Kidney capillary endothelial cell (primary cell): ENCODE measurements around the gene INAFM1.
"Not testable (repeated sequence)": the region's sequence is repeated elsewhere in the genome, so short reads cannot be mapped to it uniquely, and the experiment has no call there.

Experiments
- DNase-seq: peaks from one replicate; pipeline ENCODE4 v3.0.0-alpha.2; 2018; ENCODE audit warnings: low spot score

The INAFM1 gene

GRCh38 chr19:47268028-47268427 lies 6.7 kb upstream of the INAFM1 start:
- no peak for DNase-seq

- no peak for DNase-seq
Observed at GRCh38 chr19:47269596-47269995, 5.1 kb upstream of the INAFM1 start.

DNA sequence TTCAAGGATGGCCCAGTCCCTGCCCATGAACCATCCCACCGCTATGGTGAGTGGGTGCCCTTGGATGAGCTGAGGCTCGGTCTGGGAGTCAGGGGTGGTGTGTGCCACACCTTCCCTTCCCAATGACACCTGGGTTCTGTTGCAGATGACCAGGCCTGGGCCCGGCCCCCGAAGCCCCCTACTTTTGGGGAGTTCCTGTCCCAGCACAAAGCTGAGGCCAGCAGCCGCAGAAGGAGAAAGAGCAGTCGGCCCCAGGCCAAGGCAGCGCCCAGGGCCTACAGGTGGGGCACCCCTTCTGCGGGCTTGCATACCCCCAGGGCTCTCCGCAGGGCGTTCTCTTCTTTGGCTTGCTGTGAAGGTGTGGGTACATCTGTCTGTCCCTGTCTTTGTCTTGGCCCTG lies 4.3 kb upstream of the INAFM1 start:
- no peak for DNase-seq

DNA sequence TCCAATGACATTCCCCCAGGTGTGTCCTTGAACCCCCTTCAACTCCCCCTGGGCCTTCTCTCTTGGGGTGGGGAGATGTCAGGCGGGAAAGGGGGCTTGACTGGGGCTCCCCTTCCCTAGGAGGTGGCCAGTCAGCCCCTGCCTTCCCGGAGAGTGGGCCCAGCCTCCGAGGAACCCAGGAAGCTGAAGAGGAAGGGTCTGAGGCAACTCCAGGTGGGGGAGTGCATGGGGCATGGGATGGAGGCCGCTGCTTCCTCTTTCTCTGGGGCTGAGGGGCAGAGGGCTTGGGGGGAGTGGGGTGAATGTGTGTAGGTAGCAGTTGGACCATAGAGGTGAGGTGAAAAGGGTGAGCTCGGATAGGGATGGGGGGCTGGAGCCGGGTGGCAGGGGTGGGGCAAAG lies 2.7 kb upstream of the INAFM1 start:
- DNase-seq: no peak

DNA sequence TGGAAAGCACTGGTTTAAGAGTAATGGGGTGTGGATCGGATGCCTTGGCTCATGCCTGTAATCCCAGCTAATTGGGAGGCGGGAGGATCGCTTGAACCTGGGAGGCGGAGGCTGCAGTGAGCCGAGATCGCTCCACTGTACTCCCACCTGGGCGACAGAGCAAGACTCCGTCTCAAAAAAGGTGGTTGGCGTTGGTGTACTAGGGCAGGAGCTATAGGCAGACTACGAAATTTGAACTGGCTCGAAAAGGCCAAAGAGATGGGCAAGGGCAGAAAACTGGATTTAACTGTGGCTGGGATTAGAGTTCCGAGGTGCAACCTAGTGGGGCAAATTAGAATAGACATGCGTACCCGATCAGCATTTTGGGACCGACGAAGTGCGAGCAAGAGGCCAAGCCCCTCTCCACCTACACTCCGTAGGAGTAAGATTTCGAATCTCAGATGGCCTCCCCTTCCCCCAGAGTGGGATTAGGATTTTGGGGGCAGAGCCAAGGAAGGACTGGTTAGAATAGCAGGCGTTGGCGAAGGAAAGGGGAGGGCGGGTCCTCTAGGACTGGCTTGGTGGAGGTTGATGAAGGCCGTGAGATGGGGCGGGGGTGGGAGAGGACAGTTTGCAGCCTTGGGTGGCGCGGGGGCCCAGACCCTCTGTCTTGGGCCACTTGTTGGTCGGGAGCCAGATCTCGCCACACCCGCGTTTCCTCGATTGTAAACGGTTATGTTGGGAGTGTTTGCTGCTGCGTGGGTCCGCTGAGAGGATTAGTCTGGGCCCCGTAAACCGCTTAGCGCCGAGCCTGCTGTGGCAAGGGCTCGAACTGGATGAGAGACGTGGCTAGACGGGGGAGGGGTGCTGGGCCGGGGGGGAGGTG lies 2.0 kb upstream of the INAFM1 start:
- no peak for DNase-seq

GRCh38 chr19:47273313-47274070 lies 1.2 kb upstream of the INAFM1 start:
- DNase-seq: peak; percentile 82

DNA sequence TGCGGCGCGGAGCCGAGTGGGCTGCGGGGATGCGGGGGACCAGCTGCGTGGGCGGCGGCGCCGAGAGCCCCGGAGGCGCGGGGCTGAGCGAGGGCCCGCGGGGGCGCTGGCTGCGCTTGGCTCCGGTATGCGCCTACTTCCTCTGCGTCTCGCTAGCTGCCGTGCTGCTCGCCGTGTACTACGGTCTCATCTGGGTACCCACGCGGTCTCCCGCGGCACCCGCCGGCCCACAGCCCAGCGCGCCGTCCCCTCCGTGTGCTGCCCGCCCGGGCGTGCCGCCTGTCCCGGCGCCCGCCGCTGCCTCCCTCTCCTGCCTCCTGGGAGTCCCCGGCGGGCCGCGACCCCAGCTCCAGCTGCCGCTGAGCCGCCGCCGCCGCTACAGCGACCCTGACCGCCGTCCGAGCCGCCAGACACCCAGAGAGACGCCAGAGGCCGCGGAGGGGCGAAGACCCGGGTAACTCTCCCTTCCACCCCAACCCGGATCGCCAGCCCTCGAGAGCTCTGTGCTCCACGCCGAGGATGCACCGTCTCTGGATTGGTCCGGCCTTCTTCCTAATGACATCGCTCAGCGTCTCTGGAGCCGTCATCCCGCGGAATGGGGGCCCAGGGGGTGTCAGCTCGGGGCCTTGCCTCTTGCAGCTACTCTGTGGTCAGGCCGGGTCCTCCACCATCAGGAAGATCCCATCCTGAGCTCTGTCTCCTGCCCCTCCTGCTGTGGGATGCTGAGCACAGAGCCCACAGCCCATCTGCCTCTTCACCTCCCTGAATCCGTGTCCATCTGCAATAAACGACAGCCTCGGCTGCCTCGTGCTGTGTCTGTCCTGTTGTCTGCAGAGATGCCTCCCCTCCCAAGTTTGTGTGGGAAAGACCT lies 441 bp downstream of the INAFM1 start:
- no peak for DNase-seq

DNA sequence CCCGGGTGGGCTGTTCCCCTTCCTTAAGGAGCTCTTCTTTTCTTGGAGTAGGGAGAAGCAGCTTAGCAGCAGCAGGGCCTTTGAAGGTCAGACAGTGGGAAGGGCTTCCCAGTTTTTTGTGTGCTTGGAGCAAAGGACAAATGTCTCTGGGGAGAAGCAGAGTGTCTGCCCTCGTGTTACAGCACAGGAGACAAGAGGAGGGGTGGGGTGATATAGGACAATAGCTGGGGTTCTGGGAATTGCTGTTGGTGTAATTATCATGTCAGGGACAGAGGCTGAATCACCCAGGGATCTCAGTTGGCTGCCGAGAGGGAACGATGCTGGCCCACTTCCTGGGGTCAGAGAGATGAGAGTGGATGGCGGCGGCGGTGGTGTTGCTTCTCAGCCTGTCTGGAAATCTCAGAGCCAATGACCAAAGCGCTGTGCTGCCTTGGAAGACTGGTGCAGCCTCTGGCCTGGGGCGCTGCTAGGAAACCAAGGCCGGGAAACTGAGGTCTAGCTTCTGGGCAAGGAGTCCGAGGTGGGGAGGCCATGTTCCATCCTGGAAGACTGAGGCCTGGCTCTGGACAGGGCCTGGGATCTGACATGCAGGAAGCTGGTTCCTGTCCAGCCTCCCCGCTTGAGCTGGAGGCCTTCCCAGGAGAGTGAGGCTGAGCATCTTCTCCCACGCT lies 1.2 kb downstream of the INAFM1 start:
- no peak for DNase-seq

GRCh38 chr19:47276513-47276912 lies 1.8 kb downstream of the INAFM1 start:
- DNase-seq: not testable (repeated sequence)

DNA sequence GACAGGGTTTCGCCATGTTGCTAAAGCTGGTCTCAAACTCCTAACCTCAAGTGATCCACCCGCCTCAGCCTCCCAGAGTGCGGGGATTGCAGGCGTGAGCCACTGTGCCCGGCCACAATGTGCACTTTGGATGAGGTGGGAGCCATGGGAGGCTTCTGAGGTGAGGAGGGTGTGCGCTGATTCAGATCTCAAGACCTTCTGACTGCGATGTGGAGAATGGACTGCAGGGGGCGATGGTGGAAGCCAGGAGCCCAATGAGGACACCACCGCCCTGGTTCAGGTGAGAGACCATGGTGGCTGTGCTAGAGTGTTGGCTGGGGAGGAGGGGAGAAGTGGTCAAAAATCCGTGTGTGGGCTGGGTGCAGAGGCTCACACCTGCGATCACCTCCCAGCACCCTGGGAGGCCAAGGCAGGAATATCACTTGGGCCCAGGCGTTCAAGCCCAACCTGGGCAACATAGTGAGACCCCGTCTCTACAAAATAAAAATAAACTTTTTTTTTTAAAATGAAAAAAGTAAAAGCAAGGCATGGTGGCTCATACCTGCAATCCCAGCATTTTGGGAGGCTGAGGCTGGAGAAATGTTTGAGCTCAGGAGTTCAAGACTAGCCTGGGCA lies 5.6 kb downstream of the INAFM1 start:
- DNase-seq: peak; percentile 11

DNA sequence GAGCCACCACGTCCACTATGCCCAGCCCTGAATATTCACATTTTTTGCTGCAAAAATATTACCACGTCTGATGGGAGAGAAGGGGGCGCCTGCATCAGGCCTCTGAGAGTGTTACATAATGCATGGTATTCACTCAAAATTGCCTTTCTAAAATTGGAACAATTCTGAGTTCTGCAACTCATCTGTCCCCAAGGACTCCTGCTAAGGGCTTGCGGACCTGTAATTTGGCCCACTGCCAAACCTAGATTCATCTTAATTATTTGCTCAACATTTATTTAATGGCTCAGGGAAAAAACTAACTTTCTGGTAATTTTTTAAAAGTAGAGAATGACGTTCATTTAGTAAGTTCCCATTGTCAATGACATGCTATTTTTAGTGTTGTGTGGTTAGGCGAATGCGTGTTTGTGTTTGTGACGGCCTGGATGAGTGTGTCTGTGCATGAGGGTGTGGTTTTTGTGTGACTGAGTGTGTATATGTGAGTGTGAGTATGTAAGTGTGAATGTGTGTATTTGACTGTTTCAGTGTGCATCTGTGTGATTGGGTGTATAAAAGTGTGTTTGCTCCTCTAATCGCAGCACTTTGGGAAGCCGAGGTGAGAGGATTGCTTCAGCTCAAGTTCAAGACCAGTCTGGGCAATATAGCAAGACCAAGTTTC lies 8.8 kb downstream of the INAFM1 start:
- DNase-seq: no peak

GRCh38 chr19:47284324-47284899 lies 9.7 kb downstream of the INAFM1 start:
- DNase-seq: peak; percentile 61

DNA sequence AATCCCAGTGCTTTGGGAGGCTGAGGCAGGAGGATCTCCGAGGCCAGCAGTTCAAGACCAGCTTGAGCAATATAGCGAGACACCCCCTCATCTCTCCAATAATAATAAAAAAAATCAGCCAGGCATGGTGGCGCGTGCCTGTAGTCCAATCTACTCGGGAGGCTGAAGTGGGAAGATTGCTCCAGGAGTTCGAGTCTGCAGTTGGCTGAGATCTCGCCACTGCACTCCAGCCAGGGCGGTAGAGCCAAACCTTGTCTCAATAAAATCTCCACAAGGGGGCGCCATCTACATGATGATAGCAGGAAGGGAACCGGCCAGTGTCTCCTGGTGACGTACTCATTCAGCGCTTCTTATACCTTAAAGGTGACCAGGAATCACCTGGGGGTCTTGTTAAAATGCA lies 21.4 kb downstream of the INAFM1 start:
- DNase-seq: peak; percentile 77

DNA sequence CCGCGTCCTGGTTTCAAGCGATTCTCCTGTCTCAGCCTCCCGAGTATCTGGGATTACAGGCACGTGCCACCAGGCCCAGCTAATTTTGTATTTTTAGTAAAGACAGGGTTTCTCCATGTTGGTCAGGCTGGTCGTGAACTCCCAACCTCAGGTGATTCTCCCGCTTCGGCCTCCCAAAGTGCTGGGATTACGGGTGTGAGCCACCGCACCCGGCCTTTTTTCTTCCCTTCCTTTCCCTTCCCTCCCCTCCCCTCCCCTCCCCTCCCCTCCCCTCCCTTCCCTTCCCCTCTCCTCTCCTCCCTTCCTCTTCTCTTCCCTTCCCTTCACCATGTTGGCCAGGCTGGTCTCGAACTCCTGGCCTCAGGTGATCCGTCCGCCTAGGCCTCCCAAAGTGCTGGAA lies 26.2 kb downstream of the INAFM1 start:
- DNase-seq: not testable (repeated sequence)

GRCh38 chr19:47302249-47302648 lies 27.6 kb downstream of the INAFM1 start:
- no peak for DNase-seq

GRCh38 chr19:47303966-47304365 lies 29.3 kb downstream of the INAFM1 start:
- no peak for DNase-seq

DNA sequence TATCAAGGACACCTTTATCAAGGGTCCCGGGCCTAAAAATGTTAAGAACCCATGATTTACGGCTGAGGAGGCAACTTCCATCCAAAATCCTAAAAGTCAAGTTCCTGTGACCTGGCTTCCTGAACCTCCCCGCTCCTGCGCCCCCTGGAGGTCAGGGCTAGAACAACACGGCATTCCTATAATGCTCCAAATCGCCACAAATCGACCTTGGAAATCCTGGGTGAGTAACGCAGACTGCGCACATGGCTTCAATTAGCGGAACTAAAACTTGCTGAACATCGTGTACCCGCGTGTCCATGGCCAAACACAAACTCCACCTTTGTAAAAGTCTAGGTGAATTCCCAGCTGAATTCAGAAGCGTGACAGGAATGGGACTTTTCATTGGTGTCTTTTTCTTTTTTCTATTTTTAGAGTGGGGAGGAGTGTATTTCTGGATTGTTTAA lies 30.6 kb downstream of the INAFM1 start:
- peak; percentile 57 for DNase-seq

GRCh38 chr19:47306303-47306702 lies 31.6 kb downstream of the INAFM1 start:
- no peak for DNase-seq

DNA sequence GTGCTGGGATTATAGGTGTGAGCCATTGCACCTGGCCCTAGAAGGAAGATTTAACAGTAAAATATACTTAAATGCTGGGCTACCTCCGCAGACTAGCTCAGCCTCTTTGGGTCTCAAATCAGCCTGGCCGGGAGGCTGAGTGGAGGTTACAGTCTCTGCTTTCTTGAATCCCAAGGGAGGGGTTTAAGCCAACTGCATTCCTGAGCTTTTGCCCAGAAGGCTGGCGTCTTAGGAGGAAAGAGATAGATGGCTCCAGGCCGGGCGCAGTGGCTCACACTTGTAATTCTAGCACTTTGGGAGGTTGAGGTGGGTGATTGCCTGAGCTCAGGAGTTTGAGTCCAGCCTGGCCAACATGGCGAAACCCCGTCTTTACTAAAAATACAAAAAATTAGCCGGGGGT lies 34.4 kb downstream of the INAFM1 start:
- no peak for DNase-seq

GRCh38 chr19:47309608-47310007 lies 34.9 kb downstream of the INAFM1 start, which contains the start of gene C5AR1:
TSS of gene C5AR1 (plus strand) at chr19:47309861. CDS start at chr19:47309896, 35 bp downstream.
- no peak for DNase-seq
